GM12872 (cell line): Measurements from ENCODE around the gene MATN3.

ENCODE experiments used
- TF ChIP-seq, protein P1 (sequence below): IDR thresholded peaks from 3 replicates; pipeline ENCODE4 v1.5.1; 2011; ENCODE audit warnings: low read depth, mild to moderate bottlenecking, low read length, moderate library complexity; ENCODE audit not compliant: insufficient read depth

The MATN3 gene, protein sequence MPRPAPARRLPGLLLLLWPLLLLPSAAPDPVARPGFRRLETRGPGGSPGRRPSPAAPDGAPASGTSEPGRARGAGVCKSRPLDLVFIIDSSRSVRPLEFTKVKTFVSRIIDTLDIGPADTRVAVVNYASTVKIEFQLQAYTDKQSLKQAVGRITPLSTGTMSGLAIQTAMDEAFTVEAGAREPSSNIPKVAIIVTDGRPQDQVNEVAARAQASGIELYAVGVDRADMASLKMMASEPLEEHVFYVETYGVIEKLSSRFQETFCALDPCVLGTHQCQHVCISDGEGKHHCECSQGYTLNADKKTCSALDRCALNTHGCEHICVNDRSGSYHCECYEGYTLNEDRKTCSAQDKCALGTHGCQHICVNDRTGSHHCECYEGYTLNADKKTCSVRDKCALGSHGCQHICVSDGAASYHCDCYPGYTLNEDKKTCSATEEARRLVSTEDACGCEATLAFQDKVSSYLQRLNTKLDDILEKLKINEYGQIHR

DNA sequence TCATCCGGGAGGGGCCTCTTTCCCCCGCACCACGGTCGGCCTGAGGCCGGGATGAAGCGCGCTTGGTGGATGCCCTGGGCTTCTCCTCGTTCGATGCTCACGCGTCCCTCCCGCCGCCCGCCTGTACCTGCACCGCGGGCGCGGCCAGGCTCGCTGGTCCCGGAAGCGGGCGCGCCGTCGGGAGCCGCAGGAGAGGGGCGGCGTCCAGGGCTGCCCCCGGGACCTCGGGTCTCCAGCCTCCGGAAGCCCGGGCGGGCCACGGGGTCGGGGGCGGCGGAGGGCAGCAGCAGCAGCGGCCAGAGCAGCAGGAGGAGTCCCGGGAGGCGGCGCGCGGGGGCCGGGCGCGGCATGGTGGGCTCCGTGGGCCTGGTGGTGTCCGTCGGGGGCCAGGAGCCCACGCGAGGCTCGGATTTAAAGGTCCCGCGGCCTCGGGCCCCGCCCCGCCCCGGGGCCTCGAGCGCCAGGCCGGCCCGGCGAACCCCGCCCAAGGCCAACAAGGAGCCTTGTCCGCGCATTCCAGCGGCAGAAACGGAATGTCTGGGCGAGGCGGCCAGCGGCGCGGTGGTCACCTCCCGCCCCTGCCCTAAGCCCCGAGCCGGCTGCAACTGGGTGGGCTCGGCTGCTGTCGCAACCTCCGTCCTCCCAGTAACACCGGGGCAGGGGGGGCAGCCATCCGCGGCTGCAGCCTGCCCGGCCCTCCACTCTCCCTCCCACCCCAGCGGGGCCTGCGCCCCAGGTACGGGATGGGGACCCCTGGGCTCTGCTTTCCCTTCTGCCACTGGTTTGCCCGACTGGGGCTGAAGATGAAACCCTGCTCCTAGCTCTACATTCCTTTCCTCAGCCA is at the start of gene MATN3:
MATN3 (minus strand) TSS at position 387 of the 844 bp plus-strand sequence; CDS start at position 350, 37 bp downstream.
- TF ChIP-seq, protein P1, sequence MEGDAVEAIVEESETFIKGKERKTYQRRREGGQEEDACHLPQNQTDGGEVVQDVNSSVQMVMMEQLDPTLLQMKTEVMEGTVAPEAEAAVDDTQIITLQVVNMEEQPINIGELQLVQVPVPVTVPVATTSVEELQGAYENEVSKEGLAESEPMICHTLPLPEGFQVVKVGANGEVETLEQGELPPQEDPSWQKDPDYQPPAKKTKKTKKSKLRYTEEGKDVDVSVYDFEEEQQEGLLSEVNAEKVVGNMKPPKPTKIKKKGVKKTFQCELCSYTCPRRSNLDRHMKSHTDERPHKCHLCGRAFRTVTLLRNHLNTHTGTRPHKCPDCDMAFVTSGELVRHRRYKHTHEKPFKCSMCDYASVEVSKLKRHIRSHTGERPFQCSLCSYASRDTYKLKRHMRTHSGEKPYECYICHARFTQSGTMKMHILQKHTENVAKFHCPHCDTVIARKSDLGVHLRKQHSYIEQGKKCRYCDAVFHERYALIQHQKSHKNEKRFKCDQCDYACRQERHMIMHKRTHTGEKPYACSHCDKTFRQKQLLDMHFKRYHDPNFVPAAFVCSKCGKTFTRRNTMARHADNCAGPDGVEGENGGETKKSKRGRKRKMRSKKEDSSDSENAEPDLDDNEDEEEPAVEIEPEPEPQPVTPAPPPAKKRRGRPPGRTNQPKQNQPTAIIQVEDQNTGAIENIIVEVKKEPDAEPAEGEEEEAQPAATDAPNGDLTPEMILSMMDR: no peak

DNA sequence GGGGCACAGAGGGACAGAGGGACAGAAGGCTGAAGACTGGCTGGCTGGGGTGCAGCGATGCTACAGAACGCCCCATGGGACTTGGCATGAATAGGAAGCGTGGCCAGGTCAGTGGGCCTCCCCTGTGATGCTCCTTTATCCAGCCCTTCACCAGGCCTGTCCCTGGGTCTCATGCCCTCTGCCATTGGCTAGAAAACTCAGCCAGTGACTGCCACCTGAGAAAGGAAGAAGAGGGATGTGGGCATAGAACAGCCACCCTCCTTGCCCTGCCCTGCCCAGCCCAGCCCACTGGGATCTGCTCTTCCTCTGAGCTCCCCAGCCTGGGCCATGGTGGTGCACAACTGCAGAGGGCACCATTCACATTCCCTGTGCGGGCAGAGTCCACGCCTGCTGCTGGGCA is 49.5 kb upstream of the MATN3 start:
- TF ChIP-seq, protein P1: no peak

DNA sequence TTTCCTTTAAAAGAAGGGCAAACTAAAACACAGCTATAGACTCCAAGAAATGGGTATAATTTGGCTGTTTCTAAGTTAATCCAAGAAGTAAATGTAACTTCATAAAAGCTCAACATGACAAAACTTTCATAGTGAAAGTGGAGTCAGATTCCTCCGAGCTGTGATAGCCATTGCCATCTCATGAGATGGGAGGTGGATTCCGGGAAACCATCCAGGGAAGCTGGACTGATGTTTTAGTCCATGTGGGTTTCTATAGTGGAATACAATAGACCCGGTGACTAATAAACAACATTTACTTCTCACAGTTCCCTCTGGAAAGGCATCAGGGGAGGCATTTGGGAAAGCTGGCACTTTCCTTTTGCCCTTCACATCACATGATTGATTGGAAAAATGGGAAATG is 49.0 kb upstream of the MATN3 start:
- TF ChIP-seq, protein P1: no peak

DNA sequence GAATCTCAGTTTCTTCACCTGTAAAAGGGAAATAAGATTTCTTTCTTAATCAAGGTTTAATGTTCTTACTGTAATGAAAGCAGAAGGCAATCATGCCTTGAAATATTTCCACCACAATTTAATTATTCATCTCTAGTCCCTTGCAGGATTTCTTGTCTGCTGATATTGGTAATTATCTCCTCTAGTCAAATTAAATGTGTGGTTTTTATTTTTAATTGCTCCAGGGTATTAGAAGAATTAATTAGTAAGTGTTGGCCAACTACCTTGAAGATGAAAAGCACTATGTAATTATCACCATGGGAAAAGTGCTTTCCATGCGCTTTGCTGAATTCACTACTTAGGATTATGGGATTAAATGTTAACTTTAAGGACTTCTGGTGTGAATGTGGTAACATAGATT is 47.6 kb upstream of the MATN3 start:
- TF ChIP-seq, protein P1: no peak

DNA sequence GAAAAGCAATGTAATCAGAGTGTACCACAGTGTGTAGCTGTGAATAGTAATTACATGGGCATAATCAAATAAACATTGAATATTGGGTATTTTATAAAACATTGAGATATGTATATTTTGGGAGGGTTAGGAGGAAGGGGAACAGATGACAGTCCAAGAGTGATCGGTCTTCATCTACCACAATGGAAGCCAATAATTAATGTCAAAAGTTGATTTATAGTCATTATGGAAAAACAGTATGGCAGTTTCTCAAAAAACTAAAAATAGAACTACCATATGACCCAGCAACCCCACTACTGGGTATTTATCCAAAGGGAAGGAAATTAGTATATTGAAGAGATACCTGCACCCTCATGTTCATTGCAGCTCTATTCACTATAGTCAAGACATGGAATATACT is 44.8 kb upstream of the MATN3 start:
- TF ChIP-seq, protein P1: no peak

DNA sequence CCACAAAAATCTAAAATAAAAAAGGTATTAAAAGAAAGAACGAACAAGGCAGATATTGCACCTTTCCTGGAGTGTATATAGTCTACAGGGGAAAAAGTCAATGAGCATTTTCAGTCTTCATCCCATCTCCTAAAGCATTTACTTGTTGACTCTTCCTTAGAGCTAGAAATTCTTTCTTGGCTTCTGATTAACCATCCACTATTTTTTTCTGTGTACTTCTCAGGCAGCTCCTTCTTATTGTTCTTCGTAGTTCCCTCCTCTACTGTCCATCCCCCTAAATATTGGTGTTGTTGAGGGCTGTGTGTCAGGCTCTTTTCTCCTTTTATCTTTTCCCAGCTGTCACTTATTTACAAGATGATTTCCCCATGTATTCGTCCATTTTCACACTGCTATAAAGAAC is 42.5 kb upstream of the MATN3 start:
- TF ChIP-seq, protein P1: no peak

DNA sequence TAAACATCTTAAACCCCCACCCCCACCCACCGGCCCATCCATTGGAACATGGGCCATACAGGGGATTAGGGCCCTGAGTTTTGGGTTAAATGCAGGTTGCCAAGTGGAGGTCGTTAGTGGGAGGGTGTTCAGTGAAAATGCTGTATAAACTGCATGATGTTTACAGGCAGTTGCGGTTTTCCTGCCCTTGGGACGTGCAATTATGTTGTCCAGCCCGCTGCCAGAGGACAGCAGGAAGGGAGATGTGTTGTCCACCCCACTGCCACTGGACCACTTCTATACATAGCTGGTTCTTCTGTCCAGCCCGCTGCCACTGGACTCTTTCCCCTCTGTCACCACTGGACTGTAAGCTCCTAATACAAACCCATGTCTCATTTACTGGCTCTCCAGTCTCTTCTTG is 41.7 kb upstream of the MATN3 start:
- TF ChIP-seq, protein P1: no peak
